ENCODE measurements around the gene ST8SIA4.
A peak's percentile ranks its signal among the peaks of the same experiment; 100 is the strongest.

Gene ST8SIA4

DNA sequence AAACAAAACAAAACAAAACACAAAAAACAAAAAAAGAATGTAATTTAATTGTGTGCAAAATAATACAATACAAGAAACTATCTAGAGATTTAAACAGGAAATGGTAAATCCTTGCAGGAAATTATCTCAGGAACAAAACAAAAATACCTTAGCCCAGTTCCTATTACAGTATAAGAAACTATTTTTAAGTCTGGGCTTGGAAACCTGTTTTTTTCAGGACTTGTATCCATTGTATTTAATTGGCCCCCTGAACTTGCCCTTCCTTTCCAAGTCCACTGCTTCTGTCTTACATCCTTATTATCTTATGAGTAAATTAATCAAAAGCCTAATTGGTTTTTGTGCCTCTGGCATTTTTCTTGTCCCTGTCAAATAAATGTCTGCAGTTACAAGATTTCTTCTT is 48.5 kb downstream of the ST8SIA4 start:
- H3K4me1 Mint-ChIP-seq (ENCODE audit: low read depth), result peaks cover 66% of the 10 kb centered on the region
- H3K4me3 Mint-ChIP-seq, result peak overlapping the region; percentile 11
- no peaks in the 10 kb centered on the region for H3K9me3 Mint-ChIP-seq
- H3K36me3 Mint-ChIP-seq (ENCODE audit: low read depth), result peaks cover 49% of the 10 kb centered on the region
- peak overlapping the region; percentile 96 for H3K27ac Mint-ChIP-seq
- no peaks in the 10 kb centered on the region for H3K27me3 Mint-ChIP-seq

DNA sequence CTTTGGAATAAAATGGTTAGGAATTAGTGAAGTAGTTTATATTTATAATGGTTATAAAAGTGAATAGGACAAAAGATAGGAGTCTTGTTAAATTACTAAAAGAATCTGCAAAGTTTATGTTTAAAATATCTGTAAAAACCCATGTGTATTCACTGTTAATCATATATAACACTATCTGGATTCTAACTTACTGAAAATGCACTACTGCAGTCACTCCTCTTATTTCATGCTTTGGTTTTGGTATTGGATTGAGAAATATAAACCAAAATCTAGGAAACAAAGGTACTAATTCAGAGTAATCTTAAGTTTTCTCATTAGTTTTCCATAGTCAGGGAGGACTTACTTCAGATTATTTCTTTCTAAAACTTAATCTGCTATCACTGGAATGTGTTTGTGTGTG is 49.5 kb downstream of the ST8SIA4 start:
- Mint-ChIP-seq H3K9me3 (no peaks in the 10 kb centered on the region), H3K27me3 (no peaks in the 10 kb centered on the region), H3K36me3 (ENCODE audit: low read depth) (peaks cover 54% of the 10 kb centered on the region), H3K4me3 (peak overlapping the region; percentile 77), H3K27ac (peak overlapping the region; percentile 96), H3K4me1 (ENCODE audit: low read depth) (peaks cover 56% of the 10 kb centered on the region)

DNA sequence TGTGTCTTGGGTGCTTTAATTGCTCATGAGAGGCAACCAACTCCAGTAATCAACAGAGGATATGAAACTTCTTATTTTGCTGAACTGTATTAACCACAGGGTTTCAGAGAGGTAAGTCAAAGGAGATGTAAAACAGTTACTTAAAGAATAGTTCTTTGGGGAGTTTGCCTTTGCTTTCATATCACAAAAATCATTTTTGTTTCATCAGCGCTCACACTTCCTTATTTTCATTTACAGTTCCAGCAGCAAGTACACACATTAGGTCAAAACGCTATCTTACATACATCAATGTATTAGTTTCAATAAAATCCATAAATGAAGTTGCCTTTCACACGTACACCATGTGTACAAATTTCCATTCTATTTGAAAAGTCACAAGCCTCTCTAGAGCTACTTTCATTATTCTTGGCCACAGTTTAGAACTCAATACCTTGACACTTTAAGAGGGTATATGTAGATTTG is 50.1 kb downstream of the ST8SIA4 start:
- H3K4me3 Mint-ChIP-seq, result peak overlapping the region; percentile 77
- H3K9me3 Mint-ChIP-seq, result no peaks in the 10 kb centered on the region
- H3K4me1 Mint-ChIP-seq (ENCODE audit: low read depth), result peaks cover 50% of the 10 kb centered on the region
- peak overlapping the region; percentile 96 for H3K27ac Mint-ChIP-seq
- H3K36me3 Mint-ChIP-seq (ENCODE audit: low read depth), result peaks cover 52% of the 10 kb centered on the region
- H3K27me3 Mint-ChIP-seq, result no peaks in the 10 kb centered on the region

DNA sequence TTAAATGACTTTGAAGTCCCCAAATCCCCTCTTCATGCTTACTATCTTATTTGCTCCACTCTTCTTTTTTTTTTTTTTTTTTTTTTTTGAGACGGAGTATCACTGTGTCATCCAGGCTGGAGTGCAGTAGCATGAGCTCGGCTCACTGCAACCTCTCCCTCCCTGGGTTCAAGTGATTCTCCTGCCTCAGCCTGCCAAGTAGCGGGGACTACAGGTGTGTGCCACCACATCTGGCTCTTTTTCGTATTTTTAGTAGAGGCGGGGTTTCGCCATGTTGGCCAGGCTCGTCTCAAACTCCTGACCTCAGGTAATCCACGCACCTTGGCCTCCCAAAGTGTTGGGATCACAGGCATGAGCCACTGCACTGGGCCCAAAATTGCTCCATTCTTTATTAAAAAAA is 51.0 kb downstream of the ST8SIA4 start:
- Mint-ChIP-seq H3K27ac (no peak overlapping the region), H3K27me3 (no peaks in the 10 kb centered on the region), H3K9me3 (no peaks in the 10 kb centered on the region), H3K36me3 (ENCODE audit: low read depth) (peaks cover 52% of the 10 kb centered on the region), H3K4me3 (no peak overlapping the region), H3K4me1 (ENCODE audit: low read depth) (peaks cover 56% of the 10 kb centered on the region)

DNA sequence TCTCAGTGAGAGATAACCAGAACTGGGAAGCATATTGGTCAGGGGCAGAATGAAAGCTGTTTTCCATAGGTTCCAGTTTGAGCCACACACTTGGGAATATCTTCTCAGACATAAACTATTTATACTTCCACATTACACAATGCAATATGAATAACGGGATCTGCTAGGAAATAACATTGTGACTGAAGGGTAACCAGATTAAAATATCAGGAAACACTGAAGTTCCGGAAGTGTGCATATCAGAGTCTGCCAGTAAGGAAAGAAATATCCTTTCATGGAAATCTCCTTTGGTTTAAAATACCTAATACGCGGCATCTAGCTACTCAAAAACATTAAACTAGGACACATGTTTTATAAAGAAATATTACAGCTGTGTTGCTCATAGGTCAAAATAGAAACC is 56.3 kb downstream of the ST8SIA4 start:
- Mint-ChIP-seq H3K36me3 (ENCODE audit: low read depth) (peaks cover 48% of the 10 kb centered on the region), H3K4me1 (ENCODE audit: low read depth) (peaks cover 48% of the 10 kb centered on the region), H3K4me3 (no peak overlapping the region), H3K27me3 (no peaks in the 10 kb centered on the region), H3K27ac (no peak overlapping the region), H3K9me3 (peaks cover 4% of the 10 kb centered on the region)

DNA sequence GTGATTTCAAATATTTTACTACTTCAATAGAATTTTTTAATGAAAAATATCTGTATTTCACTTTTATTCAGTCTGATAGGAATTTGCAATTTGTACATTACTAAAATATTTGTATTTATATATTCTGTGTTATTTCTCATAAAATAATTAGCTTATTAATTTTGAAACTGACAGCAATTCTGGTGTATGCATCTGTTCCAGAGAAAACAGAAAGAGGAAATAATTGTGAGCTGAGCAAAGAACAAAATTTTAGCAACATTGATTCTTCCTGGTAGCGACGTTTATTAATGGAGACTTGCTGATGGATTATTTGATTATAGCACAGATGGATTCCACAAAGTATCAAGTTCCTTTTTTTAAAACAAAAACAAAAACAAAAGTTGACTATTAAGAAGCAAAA is 61.0 kb downstream of the ST8SIA4 start:
- H3K27me3 Mint-ChIP-seq, result no peaks in the 10 kb centered on the region
- H3K36me3 Mint-ChIP-seq (ENCODE audit: low read depth), result peaks cover 59% of the 10 kb centered on the region
- H3K4me3 Mint-ChIP-seq, result no peak overlapping the region
- peaks cover 79% of the 10 kb centered on the region for H3K4me1 Mint-ChIP-seq (ENCODE audit: low read depth)
- peak overlapping the region; percentile 98 for H3K27ac Mint-ChIP-seq
- peaks cover 4% of the 10 kb centered on the region for H3K9me3 Mint-ChIP-seq

DNA sequence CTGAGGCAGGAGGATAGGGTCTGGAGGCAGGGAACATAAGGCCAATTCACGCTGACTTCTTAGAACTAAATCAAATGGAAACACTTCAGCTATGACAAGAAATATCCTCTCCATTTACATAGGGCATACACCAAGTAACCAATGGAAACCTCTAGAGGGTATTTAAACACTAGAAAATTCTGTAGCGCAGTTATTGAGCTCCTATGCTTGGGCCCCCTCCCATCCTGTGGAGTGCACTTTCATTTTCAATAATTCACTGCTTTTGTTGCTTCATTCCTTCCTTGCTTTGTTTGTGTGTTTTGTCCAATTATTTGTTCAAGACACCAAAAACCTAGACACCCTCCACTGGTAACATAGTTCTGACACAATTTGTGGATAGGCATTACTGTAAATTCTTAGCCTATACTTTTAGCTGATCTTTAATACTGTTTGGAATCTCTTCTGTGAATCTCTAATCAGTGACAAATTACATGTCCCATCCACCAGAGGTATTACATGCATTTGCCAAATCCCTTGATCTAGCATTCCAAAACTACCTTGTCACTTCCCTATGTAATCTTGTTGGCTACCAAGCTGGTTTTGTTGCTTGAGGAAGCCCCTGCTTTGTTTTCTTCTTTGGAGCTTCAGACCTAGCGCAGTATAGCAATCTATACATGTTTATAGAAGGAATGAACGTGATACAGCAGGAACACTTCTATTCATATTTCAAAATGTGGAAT is 61.6 kb downstream of the ST8SIA4 start:
- H3K27me3 Mint-ChIP-seq, result no peaks in the 10 kb centered on the region
- H3K36me3 Mint-ChIP-seq (ENCODE audit: low read depth), result peaks cover 60% of the 10 kb centered on the region
- peaks cover 79% of the 10 kb centered on the region for H3K4me1 Mint-ChIP-seq (ENCODE audit: low read depth)

DNA sequence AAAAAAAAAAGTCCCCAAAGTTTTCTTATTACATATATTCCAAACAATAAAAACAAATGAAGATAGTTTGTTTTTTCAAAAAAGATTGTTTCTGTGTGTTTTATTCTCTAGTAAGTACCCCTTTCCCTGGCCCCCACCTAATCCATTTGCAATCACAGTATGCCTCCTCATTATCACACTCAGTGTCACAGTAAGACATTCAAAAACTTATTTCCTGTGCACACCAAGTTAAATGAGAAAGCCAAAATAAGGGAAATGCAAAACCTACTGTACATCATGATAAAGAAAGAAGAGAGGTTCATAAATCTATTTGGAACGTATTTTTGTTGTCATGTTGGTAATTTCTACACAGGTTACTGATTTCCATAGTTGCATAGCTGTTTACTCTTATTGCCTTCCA is 62.3 kb downstream of the ST8SIA4 start:
- H3K36me3 Mint-ChIP-seq (ENCODE audit: low read depth), result peaks cover 58% of the 10 kb centered on the region
- no peaks in the 10 kb centered on the region for H3K27me3 Mint-ChIP-seq
- peaks cover 76% of the 10 kb centered on the region for H3K4me1 Mint-ChIP-seq (ENCODE audit: low read depth)

More for the DNA sequence above, 61.6 kb downstream of the ST8SIA4 start:
- H3K9me3 Mint-ChIP-seq, result peaks cover 4% of the 10 kb centered on the region
- H3K27ac Mint-ChIP-seq, result peak overlapping the region; percentile 98
- H3K4me3 Mint-ChIP-seq, result peak overlapping the region; percentile 75

DNA sequence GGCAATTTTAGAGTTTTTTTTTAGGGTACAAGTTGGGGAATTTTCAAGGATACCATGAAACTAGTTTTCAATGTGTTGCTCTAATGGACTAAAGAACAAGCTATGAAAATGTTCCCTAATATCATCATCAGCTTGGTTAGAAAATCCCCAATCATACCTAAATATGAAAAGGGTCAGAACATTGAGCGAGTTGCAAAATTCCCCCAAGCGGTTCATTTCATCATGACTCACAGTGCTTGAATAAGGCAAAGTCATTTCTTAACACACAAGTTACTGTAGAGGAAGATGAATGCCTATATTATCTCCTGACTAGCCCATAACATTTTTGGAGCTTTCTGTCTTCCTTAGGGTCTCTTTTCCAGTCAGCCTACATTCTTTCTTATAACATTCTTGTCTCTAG is 62.7 kb downstream of the ST8SIA4 start:
- Mint-ChIP-seq H3K27me3 (no peaks in the 10 kb centered on the region), H3K27ac (peak overlapping the region; percentile 98), H3K36me3 (ENCODE audit: low read depth) (peaks cover 61% of the 10 kb centered on the region), H3K4me1 (ENCODE audit: low read depth) (peaks cover 79% of the 10 kb centered on the region), H3K4me3 (peak overlapping the region; percentile 75), H3K9me3 (peaks cover 4% of the 10 kb centered on the region)

More for the DNA sequence above, 62.3 kb downstream of the ST8SIA4 start:
- Mint-ChIP-seq H3K9me3 (peaks cover 4% of the 10 kb centered on the region), H3K4me3 (peak overlapping the region; percentile 75), H3K27ac (peak overlapping the region; percentile 98)

DNA sequence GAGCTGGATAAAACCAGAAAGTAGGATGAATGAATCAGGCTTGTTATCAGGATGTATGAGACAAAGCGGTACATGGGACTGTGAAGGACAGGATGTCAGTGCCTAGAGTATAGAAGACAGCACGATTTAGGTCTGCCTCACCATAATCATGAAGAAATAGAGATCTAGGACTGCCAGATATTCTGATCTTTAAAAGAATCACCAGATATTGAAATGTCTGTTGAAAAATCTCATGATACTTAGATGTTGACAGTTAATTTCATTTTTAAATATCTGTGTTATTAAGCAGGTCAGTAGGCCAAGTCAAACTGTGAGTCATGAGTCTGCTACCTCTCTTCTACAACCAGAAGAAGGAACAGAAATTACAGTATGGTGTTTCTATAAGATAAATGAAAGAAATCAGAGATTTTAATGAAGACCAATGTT is 65.0 kb downstream of the ST8SIA4 start:
- Mint-ChIP-seq H3K27me3 (no peaks in the 10 kb centered on the region), H3K27ac (peak overlapping the region; percentile 75), H3K9me3 (no peaks in the 10 kb centered on the region), H3K4me1 (ENCODE audit: low read depth) (peaks cover 71% of the 10 kb centered on the region), H3K36me3 (ENCODE audit: low read depth) (peaks cover 53% of the 10 kb centered on the region), H3K4me3 (peak overlapping the region; percentile 17)

DNA sequence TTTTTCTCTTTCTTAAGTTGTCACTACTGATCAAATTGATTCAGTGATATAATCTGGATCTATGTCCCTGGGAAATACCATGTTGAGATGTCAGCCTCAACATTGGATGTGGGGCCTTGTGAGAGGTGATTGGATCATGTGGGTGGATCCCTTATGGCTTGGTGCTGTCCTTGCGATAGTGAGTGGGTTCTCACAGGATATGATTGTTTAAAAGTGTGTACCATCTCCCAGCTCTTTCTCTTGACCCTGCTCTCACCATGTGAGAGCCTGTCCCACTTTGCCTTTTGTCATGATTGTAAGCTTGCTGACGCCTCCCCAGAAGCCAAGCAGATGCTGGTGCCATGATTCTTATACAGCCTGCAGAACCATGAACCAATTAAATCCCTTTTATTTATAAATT is 68.6 kb downstream of the ST8SIA4 start:
- Mint-ChIP-seq H3K27me3 (no peaks in the 10 kb centered on the region), H3K4me3 (no peak overlapping the region), H3K4me1 (ENCODE audit: low read depth) (peaks cover 51% of the 10 kb centered on the region), H3K9me3 (no peaks in the 10 kb centered on the region), H3K27ac (no peak overlapping the region), H3K36me3 (ENCODE audit: low read depth) (peaks cover 59% of the 10 kb centered on the region)

DNA sequence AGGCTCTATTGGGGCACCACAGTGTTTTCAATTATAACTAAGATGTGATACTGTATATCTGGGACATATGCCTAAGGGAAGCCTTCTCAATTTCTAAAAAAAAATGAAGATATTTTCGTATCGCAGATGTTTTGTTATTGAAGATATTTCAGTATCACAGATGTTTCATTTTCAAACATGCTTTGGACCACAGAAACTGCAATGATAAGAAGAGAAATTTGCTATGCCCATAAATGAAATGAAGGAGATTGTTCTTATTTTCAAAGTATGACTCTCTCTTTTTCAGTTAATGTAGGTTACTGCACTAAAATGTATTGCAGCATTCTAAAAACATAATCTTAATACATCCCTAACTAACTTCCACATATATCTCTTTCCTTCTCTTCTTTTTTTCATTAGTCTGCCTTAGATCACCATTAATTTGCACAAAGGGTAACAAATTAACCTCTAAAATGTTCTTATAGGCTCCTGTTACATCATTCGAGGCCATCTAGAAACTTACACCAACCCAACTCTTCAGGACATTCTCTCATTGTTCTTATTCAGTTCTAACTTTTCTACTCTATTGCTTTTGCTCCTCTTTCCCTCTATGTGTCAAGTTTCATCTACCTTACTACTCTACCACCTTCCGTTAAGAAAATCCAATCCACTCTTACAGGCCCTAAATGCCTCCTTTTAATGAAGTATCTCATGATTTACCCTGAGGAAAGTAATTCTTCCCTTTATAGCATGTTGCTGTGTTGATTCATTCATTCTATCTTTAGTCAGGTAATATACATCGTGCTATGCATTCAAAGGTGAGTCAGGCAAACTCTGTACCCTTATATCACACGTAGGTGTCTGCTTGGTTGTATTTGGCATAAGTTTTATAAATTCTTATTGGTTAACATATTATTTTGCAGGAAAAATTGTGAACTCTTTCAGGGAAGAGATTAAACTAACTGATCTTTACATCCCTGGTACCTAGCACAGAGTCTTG is 70.5 kb downstream of the ST8SIA4 start:
- no peaks in the 10 kb centered on the region for H3K27me3 Mint-ChIP-seq
- H3K27ac Mint-ChIP-seq, result no peak overlapping the region
- no peak overlapping the region for H3K4me3 Mint-ChIP-seq
- peaks cover 57% of the 10 kb centered on the region for H3K4me1 Mint-ChIP-seq (ENCODE audit: low read depth)
- H3K9me3 Mint-ChIP-seq, result no peaks in the 10 kb centered on the region
- peaks cover 54% of the 10 kb centered on the region for H3K36me3 Mint-ChIP-seq (ENCODE audit: low read depth)

DNA sequence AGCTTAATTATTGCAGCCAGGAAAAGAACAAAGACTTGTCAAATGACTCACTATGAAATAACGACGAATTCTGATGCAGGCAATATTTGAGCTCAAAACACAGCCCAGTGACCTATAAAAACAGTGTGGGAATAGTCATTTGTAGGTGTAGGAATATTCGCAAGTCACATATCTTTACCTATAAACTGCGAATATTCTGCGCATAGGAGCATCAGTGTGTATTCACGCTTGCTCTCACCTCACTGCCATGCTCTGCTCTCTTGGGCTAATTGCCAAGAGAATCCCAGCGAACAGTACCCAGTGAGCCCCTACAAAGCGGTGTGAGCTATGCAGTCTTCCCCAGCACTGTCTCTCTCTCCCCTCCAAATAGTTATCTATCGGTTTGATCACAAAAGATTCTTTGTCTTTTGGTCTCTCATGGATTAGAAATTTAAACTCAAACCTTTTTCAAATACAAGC is 74.2 kb downstream of the ST8SIA4 start:
- peaks cover 47% of the 10 kb centered on the region for H3K4me1 Mint-ChIP-seq (ENCODE audit: low read depth)
- H3K27ac Mint-ChIP-seq, result no peak overlapping the region
- no peak overlapping the region for H3K4me3 Mint-ChIP-seq
- H3K27me3 Mint-ChIP-seq, result no peaks in the 10 kb centered on the region
- peaks cover 34% of the 10 kb centered on the region for H3K36me3 Mint-ChIP-seq (ENCODE audit: low read depth)
- no peaks in the 10 kb centered on the region for H3K9me3 Mint-ChIP-seq

DNA sequence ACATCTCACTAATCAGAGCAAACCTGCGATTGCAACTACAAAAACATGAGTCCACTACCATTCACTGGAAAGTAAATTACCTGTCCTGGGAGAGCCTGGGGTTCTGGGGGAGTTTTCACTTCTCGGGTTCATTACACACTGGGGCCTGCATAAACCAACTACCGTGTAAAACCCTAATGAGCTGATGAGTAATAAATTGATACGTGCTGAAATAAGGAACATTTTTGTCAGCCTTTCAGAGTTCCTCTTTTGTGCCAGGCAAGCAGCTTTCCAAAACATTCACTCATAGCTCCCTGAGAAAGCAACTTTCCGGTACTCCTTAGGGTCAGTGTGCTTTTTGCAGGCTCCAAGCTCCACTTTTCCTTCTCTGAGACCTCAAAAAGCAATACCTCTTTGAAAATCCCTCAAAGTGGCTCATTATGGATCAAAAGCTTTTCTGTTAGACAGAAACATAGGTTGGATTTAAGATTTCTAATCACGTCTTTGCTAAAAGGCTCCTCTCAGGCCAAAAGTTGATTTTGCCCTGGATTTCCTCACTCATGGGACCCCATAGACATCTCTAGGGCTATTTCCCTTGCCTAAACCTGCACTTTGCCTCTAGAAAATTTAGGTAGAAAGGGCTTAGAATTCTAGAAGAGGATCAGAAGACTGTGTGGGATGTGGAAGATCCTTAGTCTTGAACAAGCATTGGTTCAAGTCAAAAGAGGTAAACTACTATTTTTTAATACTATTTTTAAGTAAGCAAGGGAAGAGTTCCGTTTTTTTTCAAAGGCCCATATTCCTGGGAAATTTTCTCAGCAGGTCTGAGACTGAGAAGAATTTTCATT is 74.8 kb downstream of the ST8SIA4 start:
- peaks cover 49% of the 10 kb centered on the region for H3K4me1 Mint-ChIP-seq (ENCODE audit: low read depth)
- peak overlapping the region; percentile 20 for H3K4me3 Mint-ChIP-seq
- H3K27me3 Mint-ChIP-seq, result no peaks in the 10 kb centered on the region
- peak overlapping the region; percentile 83 for H3K27ac Mint-ChIP-seq
- H3K36me3 Mint-ChIP-seq (ENCODE audit: low read depth), result peaks cover 39% of the 10 kb centered on the region
- no peaks in the 10 kb centered on the region for H3K9me3 Mint-ChIP-seq

Measured in stimulated activated naive CD8-positive, alpha-beta T cell treated with anti-CD3 and anti-CD28 coated beads, Interleukin-15, Interleukin-2, amounts not matched to agents 100 ng/mL and 50 ng/mL, for 24 hours (primary cell).